ENCODE results near the gene RMND1. TPM values are rescaled to one million over a fixed set of nuclear protein-coding genes. Genes with fewer than 3 reads are reported as not detected.
A peak's percentile ranks its signal among the peaks of the same experiment; 100 is the strongest.

Gene RMND1
- total and polyA plus RNA-seq, 2 of the 13 experiments (the other 11 are each of a cell fraction or from before 2014, with no cell fraction given): 34.0 to 72.5 TPM

DNA sequence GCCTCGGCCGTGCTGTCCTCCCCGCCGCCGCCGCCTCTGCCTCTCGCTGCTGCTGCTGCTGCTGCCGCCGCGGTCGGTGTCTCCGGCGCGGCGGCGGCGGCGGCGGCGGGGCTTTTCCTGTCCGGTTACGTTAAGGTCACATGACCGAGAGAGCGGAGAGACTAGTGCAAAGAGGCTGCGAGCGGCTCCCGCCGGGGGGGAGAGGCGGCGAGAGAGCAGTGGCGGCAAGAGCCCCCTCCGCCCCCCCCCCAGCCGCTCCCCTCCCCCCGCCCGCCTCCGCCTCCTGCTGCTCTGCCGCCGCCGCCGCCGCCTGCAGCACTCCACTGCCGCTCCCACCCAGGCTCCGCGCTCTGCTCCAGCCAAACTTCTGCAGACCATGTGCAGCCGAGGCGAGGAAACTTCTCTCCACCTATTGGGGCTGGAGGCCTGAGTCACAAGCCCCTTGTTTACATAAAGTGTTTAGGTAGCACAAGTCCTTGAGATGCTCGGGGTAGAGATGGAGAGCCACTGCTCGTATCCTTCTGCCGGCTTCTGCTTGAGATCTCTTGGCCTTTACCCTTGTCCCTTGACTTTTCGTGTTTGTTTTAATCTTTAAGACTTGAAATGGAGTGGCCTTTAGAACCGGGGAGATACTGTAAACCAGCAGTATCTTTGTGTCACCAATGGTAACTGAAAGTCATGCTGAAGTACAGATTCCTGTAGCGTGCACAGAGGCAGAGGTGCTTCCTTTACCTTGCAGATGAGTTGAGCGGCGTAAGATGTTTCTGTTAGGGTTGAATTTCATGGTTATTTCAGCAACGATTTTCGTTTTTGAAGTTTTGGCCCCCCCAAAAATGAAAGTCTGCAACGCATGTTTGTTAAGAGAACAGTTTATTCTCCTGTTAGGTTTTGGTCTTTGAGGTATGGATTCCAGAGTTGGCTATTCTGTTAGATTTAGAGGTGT is 60.2 kb downstream of the RMND1 start, which contains the start of gene ZBTB2 (continued):
- TF ChIP-seq JARID2 (CRISPR knock-in tag; IDR thresholded peaks at IDR 0.05; ENCODE audit: insufficient replicate concordance) (no peak), ZNF564 (CRISPR knock-in tag; IDR thresholded peaks at IDR 0.05) (no peak), MYNN (CRISPR knock-in tag; IDR thresholded peaks at IDR 0.05; ENCODE audit: low read depth) (no peak), SMAD1 (CRISPR knock-in tag; IDR thresholded peaks at IDR 0.05; ENCODE audit: borderline replicate concordance, low read depth) (no peak), FOXK2 (IDR thresholded peaks at IDR 0.05) (peak; percentile 69)
- TF ChIP-seq, protein P1, sequence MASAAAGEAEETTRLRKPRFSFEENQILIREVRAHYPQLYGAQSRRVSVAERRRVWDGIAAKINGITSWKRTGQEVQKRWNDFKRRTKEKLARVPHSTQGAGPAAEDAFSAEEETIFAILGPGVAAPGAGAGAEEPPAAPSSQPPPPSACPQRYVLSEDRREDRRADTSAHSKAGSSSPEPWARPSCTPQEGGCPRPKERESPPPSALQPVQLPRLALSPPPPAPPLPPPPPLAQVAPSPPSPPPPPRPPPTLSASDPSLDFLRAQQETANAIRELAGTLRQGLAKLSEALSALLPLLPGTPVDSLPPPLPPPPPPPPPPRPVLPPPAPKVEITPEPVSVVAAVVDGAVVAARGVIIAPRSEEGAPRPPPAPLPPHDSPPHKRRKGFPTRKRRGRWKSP (CRISPR knock-in tag; IDR thresholded peaks at IDR 0.05): peak; percentile 66; the same call in 1 of the 2 replicates
- TF ChIP-seq, protein P2, sequence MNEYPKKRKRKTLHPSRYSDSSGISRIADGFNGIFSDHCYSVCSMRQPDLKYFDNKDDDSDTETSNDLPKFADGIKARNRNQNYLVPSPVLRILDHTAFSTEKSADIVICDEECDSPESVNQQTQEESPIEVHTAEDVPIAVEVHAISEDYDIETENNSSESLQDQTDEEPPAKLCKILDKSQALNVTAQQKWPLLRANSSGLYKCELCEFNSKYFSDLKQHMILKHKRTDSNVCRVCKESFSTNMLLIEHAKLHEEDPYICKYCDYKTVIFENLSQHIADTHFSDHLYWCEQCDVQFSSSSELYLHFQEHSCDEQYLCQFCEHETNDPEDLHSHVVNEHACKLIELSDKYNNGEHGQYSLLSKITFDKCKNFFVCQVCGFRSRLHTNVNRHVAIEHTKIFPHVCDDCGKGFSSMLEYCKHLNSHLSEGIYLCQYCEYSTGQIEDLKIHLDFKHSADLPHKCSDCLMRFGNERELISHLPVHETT (CRISPR knock-in tag; conservative IDR thresholded peaks at IDR 0.05): no peak
- TF ChIP-seq, protein P3, sequence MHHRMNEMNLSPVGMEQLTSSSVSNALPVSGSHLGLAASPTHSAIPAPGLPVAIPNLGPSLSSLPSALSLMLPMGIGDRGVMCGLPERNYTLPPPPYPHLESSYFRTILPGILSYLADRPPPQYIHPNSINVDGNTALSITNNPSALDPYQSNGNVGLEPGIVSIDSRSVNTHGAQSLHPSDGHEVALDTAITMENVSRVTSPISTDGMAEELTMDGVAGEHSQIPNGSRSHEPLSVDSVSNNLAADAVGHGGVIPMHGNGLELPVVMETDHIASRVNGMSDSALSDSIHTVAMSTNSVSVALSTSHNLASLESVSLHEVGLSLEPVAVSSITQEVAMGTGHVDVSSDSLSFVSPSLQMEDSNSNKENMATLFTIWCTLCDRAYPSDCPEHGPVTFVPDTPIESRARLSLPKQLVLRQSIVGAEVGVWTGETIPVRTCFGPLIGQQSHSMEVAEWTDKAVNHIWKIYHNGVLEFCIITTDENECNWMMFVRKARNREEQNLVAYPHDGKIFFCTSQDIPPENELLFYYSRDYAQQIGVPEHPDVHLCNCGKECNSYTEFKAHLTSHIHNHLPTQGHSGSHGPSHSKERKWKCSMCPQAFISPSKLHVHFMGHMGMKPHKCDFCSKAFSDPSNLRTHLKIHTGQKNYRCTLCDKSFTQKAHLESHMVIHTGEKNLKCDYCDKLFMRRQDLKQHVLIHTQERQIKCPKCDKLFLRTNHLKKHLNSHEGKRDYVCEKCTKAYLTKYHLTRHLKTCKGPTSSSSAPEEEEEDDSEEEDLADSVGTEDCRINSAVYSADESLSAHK (CRISPR knock-in tag; IDR thresholded peaks at IDR 0.05; ENCODE audit: borderline replicate concordance): no peak
- TF ChIP-seq, protein P4, sequence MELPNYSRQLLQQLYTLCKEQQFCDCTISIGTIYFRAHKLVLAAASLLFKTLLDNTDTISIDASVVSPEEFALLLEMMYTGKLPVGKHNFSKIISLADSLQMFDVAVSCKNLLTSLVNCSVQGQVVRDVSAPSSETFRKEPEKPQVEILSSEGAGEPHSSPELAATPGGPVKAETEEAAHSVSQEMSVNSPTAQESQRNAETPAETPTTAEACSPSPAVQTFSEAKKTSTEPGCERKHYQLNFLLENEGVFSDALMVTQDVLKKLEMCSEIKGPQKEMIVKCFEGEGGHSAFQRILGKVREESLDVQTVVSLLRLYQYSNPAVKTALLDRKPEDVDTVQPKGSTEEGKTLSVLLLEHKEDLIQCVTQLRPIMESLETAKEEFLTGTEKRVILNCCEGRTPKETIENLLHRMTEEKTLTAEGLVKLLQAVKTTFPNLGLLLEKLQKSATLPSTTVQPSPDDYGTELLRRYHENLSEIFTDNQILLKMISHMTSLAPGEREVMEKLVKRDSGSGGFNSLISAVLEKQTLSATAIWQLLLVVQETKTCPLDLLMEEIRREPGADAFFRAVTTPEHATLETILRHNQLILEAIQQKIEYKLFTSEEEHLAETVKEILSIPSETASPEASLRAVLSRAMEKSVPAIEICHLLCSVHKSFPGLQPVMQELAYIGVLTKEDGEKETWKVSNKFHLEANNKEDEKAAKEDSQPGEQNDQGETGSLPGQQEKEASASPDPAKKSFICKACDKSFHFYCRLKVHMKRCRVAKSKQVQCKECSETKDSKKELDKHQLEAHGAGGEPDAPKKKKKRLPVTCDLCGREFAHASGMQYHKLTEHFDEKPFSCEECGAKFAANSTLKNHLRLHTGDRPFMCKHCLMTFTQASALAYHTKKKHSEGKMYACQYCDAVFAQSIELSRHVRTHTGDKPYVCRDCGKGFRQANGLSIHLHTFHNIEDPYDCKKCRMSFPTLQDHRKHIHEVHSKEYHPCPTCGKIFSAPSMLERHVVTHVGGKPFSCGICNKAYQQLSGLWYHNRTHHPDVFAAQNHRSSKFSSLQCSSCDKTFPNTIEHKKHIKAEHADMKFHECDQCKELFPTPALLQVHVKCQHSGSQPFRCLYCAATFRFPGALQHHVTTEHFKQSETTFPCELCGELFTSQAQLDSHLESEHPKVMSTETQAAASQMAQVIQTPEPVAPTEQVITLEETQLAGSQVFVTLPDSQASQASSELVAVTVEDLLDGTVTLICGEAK (IDR thresholded peaks at IDR 0.05): no peak
- TF ChIP-seq, protein P4 (CRISPR knock-in tag; IDR thresholded peaks at IDR 0.05): no peak
- TF ChIP-seq, protein P5, sequence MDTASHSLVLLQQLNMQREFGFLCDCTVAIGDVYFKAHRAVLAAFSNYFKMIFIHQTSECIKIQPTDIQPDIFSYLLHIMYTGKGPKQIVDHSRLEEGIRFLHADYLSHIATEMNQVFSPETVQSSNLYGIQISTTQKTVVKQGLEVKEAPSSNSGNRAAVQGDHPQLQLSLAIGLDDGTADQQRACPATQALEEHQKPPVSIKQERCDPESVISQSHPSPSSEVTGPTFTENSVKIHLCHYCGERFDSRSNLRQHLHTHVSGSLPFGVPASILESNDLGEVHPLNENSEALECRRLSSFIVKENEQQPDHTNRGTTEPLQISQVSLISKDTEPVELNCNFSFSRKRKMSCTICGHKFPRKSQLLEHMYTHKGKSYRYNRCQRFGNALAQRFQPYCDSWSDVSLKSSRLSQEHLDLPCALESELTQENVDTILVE (CRISPR knock-in tag; IDR thresholded peaks at IDR 0.05): peak; percentile 78

Measured in HepG2 (cell line).